PFSK-1 (cell line): ENCODE measurements around the gene PDZD2.

Experiments
- FOXP2 ChIP-seq: optimal IDR thresholded peaks from 2 replicates; pipeline ENCODE3; 2011; ENCODE audit warnings: borderline replicate concordance, control low read depth, inconsistent platforms; ENCODE audit not compliant: insufficient read depth; ENCODE audit errors: extremely low read length, extremely low read depth
- POLR2AphosphoS5 ChIP-seq: IDR thresholded peaks from 2 replicates; pipeline ENCODE4 v1.6.1; 2012; ENCODE audit warnings: low read depth, mild to moderate bottlenecking, control low read depth, low read length, moderate library complexity
- REST ChIP-seq, 2 experiments: IDR thresholded peaks; 2 replicates each; pipeline versions ENCODE4 v1.6.1 to v1.8.0; 2011 to 2012; ENCODE audit warnings: low read depth in 2 of 2, low read length in 2 of 2, control low read depth in 1 of 2, inconsistent platforms in 1 of 2, mild to moderate bottlenecking in 1 of 2, moderate library complexity in 1 of 2; ENCODE audit not compliant: insufficient read depth in 1 of 2
- SIN3A ChIP-seq: IDR thresholded peaks from 2 replicates; pipeline ENCODE4 v1.6.1; 2012; ENCODE audit warnings: mild to moderate bottlenecking, low read length, moderate library complexity, borderline replicate concordance; ENCODE audit not compliant: insufficient read depth
- TAF1 ChIP-seq: IDR thresholded peaks from 2 replicates; pipeline ENCODE4 v1.6.1; 2012; ENCODE audit warnings: low read length, control low read depth, borderline replicate concordance; ENCODE audit not compliant: insufficient read depth

PDZD2 gene

GRCh38 chr5:31638345-31638744 is 586 bp upstream of the PDZD2 start:
- TF ChIP-seq TAF1 (no peak), SIN3A (no peak), POLR2AphosphoS5 (no peak), FOXP2 (no peak), REST (IDR thresholded peaks at IDR 0.05; ENCODE audit: insufficient read depth in 1 of 2, low read depth in 2 of 2, low read length in 2 of 2) (no peak)

GRCh38 chr5:31639481-31640411 is 815 bp downstream of the PDZD2 start:
- TF ChIP-seq TAF1 (no peak), SIN3A (no peak), REST (IDR thresholded peaks at IDR 0.05; ENCODE audit: insufficient read depth in 1 of 2, low read depth in 2 of 2, low read length in 2 of 2) (no peak), FOXP2 (no peak), POLR2AphosphoS5 (no peak)

GRCh38 chr5:31640573-31640972 is 1.6 kb downstream of the PDZD2 start:
- TF ChIP-seq FOXP2 (no peak), TAF1 (no peak), SIN3A (no peak), REST (IDR thresholded peaks at IDR 0.05; ENCODE audit: insufficient read depth in 1 of 2, low read depth in 2 of 2, low read length in 2 of 2) (no peak), POLR2AphosphoS5 (no peak)

GRCh38 chr5:31641059-31641458 is 2.1 kb downstream of the PDZD2 start:
- TF ChIP-seq SIN3A (no peak), FOXP2 (no peak), TAF1 (no peak), POLR2AphosphoS5 (no peak), REST (IDR thresholded peaks at IDR 0.05; ENCODE audit: insufficient read depth in 1 of 2, low read depth in 2 of 2, low read length in 2 of 2) (no peak)
